GM12865 (cell line): ENCODE measurements around the gene PNPLA8.
A peak's percentile ranks its signal among the peaks of the same experiment; 100 is the strongest.
"Not testable (repeated sequence)": the region's sequence is repeated elsewhere in the genome, so short reads cannot be mapped to it uniquely, and the experiment has no call there.

ENCODE experiments used
- DNase-seq: peaks from one replicate; pipeline ENCODE4 v3.0.0; 2010; ENCODE audit warnings: low read depth
- H3K4me3 ChIP-seq: 2 replicates; pipeline ENCODE4 v1.5.1; 2011; ENCODE audit warnings: mild to moderate bottlenecking, low read depth, low read length, control low read depth
- TF ChIP-seq, protein P1 (sequence below): IDR thresholded peaks from 2 replicates; pipeline ENCODE4 v1.5.1; 2011; ENCODE audit warnings: low read length, control low read depth, low read depth, inconsistent platforms; ENCODE audit not compliant: insufficient read depth; ENCODE audit errors: missing control alignments

Gene PNPLA8

DNA sequence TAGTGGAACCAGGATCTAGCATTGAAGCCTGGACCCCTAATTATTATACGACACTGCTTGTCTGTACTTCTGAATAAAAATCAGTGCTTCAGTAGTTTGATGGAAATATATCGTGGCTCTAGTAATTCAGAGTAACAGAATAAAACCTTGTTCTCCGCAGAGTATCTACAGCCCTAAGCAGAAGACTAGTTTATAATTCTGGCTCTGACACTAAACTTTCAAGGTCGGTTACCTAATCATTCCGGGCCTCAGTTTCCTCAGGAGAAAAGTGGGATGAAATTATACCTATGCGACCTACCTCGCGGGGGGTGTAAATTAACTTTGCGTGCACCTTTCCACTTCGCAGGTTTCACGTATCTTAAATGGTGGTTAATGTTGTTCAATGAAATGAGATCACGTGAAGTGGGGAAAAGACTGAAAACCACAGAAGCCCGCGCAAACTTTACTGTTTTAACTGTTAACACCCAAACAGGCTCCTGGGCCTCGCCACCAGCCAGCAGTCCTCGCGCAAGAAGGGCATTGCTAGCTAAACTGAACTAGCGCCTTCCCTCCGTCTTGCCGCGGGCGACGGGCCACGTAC lies 43.0 kb upstream of the PNPLA8 start:
- H3K4me3 ChIP-seq: peak overlapping the region; percentile 77
- TF ChIP-seq, protein P1, sequence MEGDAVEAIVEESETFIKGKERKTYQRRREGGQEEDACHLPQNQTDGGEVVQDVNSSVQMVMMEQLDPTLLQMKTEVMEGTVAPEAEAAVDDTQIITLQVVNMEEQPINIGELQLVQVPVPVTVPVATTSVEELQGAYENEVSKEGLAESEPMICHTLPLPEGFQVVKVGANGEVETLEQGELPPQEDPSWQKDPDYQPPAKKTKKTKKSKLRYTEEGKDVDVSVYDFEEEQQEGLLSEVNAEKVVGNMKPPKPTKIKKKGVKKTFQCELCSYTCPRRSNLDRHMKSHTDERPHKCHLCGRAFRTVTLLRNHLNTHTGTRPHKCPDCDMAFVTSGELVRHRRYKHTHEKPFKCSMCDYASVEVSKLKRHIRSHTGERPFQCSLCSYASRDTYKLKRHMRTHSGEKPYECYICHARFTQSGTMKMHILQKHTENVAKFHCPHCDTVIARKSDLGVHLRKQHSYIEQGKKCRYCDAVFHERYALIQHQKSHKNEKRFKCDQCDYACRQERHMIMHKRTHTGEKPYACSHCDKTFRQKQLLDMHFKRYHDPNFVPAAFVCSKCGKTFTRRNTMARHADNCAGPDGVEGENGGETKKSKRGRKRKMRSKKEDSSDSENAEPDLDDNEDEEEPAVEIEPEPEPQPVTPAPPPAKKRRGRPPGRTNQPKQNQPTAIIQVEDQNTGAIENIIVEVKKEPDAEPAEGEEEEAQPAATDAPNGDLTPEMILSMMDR: no peak
- no peak for DNase-seq

DNA sequence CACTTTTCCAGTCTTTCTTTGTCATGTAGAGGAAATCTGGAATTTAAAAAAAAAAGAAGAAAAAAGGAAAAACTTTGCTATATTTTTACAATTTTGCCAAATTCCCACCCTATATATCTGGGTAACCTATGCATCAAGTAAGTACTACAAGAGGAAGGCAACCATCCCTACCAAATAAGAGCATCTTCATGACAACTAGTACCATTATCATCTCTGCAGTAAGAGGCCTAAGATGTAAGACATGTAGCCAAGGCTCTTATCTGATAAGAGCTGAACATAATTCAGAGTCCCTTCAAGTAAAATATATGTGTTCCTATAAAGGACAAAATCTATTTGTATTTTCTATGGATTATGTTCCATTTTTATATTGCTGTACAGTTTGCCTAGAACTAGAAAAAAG lies 40.1 kb upstream of the PNPLA8 start:
- TF ChIP-seq, protein P1: no peak
- H3K4me3 ChIP-seq: no peak overlapping the region
- no peak for DNase-seq

DNA sequence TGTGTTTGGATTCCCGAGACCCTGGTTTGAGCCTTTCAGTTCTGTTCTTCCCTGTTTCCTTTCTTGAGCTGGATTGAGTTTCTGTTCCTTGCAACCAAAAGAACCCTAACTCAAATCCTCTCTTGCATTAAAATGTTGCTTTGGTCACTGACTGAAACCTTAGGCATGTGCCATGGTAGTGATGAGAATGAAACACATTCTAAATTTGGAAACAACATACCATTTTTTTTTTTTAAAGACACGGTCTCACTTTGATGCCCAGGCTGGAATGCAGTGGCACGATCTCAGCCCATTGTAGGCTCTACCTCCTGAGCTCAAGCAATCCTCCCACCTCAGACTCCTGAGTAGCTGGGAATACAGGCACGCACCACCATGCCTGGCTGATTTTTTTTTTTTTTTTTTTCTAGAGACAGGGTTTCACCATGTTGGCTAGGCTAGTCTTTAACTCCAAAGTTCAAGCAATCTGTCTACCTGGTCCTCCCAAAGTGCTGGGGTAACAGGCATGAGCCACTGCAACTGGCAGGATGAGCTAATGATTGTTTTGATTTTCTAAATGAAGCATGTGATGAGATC lies 35.2 kb upstream of the PNPLA8 start:
- TF ChIP-seq, protein P1: no peak
- no peak for DNase-seq
- no peak overlapping the region for H3K4me3 ChIP-seq

DNA sequence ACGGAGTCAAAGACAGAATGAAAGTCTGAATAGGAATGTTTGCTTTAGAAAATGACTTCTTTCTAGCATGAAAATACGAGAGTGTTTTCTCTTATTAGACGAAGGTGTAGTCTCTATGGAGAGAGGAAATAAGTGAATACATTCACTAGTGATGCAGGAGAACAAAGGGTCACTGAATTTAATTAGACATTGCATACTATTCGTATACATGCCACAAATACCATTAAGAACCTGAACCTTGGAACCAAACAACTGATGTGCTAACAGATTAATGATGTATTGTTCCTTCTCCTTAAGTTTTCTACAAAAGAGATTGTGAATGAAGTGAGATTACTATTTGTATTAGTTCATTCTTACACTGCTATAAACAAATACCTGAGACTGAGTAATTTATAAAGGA lies 33.3 kb upstream of the PNPLA8 start:
- no peak overlapping the region for H3K4me3 ChIP-seq
- TF ChIP-seq, protein P1: no peak
- DNase-seq: no peak

DNA sequence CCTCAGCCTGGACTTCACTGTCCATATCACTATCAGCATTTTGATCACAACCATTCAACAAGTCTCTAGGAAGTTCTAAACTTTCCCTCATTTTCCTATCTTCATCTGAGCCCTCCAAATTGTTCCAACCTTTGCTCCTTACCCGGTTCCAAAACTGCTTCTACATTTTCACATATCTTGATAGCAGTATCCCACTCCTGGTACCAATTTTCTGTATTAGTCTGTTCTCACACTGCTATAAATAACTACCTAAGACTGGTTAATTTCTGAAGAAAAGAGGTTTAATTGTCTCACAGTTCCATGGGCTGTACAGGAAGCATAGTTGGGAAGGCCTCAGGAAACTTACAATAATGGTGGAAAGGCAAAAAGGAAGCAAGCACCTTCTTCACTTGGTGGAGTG lies 31.7 kb upstream of the PNPLA8 start:
- DNase-seq: no peak
- H3K4me3 ChIP-seq: no peak overlapping the region
- TF ChIP-seq, protein P1: no peak

DNA sequence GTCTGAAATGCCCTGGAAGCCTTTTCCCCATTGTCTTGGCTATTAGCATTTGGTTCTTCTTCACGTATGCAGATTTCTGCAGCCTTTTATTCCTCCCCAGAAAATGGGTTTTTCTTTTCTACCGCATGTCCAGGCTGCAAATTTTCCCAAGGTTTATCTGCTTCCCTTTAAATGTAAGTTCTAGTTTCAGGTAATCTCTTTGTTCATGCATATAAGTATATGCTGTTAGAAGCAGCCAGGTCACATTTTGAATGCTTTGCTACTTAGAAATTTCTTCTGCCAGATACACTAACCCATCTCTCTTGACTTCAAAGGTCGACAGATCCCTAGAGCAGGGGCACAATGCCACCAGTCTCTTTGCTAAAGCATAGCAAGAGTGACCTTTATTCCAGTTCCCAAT lies 31.3 kb upstream of the PNPLA8 start:
- TF ChIP-seq, protein P1: no peak
- no peak overlapping the region for H3K4me3 ChIP-seq

DNA sequence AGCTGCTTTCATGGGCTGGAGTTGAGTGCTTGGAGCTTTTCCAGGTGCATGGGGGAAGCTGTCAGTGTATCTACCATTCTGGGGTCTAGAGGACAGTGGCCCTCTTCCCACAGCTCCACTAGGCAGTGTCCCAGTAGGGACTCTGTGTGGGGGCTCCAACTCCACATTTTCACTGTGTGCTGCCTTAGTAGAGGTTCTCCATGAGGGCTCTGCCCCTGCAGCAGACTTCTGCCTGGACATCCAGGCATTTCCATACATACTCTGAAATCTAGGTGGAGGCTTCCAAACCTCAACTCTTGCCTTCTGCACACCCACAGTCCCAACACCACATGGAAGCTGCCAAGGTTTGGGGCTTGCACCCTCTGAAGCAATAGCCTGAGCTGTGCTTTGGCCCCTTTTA lies 30.7 kb upstream of the PNPLA8 start:
- not testable (repeated sequence) for DNase-seq, H3K4me3 ChIP-seq

More for the DNA sequence above, 31.3 kb upstream of the PNPLA8 start:
- DNase-seq: no peak

DNA sequence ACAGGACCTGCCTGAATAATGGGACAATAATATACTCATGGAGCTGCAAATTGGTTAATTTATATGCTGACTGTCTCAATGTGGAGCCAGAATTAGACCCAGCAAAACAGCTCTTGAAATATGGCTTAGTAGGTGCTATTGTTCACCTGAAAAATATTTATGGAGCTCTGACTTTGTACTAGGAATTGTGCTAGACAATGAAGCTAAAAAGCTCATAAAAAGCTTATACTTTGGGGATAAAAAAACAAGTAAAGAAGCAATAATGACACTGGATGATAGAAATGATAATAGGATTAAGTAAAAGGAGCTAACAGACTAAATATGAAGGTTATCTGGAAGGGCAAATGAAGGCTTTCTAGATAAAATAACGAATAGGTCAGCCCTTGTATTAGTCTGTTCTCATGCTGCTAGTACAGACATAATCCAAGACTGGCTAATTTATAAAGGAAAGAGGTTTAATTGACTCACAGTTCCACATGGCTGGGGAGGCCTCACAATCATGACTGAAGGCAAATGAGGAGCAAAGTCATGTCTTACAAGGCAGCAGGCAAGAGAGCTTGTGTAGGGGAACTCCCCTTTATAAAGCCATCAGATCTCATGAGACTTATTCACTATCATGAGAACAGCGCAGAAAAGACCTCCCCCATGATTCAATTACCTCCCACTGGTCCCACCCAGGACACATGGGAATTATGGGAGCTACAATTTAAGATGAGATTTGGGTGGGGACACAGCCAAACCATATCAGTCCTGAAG lies 22.4 kb upstream of the PNPLA8 start:
- DNase-seq, H3K4me3 ChIP-seq: not testable (repeated sequence)
